Stimulated activated CD8-positive, alpha-beta memory T cell treated with anti-CD3 and anti-CD28 coated beads, Interleukin-12 subunit alpha, Interleukin-12 subunit beta, amount 100 ng/mL, for 1 hour (primary cell): Measurements from ENCODE around the gene CBY1.

ENCODE experiments used
- DNase-seq: peaks from one replicate; pipeline ENCODE4 v3.0.0-alpha.2; 2020; ENCODE audit warnings: low read depth

Gene CBY1

GRCh38 chr22:38649841-38650522 lies 6.5 kb upstream of the CBY1 start:
- DNase-seq = no peak

GRCh38 chr22:38652859-38653258 lies 3.6 kb upstream of the CBY1 start:
- no peak for DNase-seq

GRCh38 chr22:38653741-38654140 lies 2.7 kb upstream of the CBY1 start:
- no peak for DNase-seq

- DNase-seq = no peak
Observed at GRCh38 chr22:38655519-38656255, 751 bp upstream of the CBY1 start.

- DNase-seq = no peak
Observed at GRCh38 chr22:38657045-38657909, 839 bp downstream of the CBY1 start.

- DNase-seq = no peak
Observed at GRCh38 chr22:38674888-38675287, 18.4 kb downstream of the CBY1 start.

GRCh38 chr22:38675833-38676232 lies 19.4 kb downstream of the CBY1 start:
- DNase-seq = no peak

- DNase-seq = peak; percentile 72
Observed at GRCh38 chr22:38681582-38682335, 25.3 kb downstream of the CBY1 start, which contains the start of gene TOMM22. TOMM22 (plus strand) TSS chr22:38681957; CDS start chr22:38681979, 22 bp downstream.

GRCh38 chr22:38684895-38685294 lies 28.5 kb downstream of the CBY1 start:
- no peak for DNase-seq

GRCh38 chr22:38685761-38686160 lies 29.3 kb downstream of the CBY1 start:
- DNase-seq = no peak

GRCh38 chr22:38689651-38690050 lies 33.2 kb downstream of the CBY1 start:
- DNase-seq = no peak

- DNase-seq = no peak
Observed at GRCh38 chr22:38694049-38694448, 37.6 kb downstream of the CBY1 start.

- no peak for DNase-seq
Observed at GRCh38 chr22:38694940-38695339, 38.5 kb downstream of the CBY1 start.

- peak; percentile 23 for DNase-seq
Observed at GRCh38 chr22:38696606-38697424, 40.4 kb downstream of the CBY1 start.

GRCh38 chr22:38697425-38698089 lies 41.1 kb downstream of the CBY1 start:
- DNase-seq = no peak

- no peak for DNase-seq
Observed at GRCh38 chr22:38698407-38699094, 42.1 kb downstream of the CBY1 start.

GRCh38 chr22:38699143-38699542 lies 42.7 kb downstream of the CBY1 start:
- DNase-seq = no peak

GRCh38 chr22:38699784-38700183 lies 43.3 kb downstream of the CBY1 start:
- no peak for DNase-seq

GRCh38 chr22:38700270-38700788 lies 43.9 kb downstream of the CBY1 start:
- DNase-seq = no peak
